Measurements from ENCODE around the gene HRNR.
"Not testable (repeated sequence)": the region's sequence is repeated elsewhere in the genome, so short reads cannot be mapped to it uniquely, and the experiment has no call there.

Gene HRNR

DNA sequence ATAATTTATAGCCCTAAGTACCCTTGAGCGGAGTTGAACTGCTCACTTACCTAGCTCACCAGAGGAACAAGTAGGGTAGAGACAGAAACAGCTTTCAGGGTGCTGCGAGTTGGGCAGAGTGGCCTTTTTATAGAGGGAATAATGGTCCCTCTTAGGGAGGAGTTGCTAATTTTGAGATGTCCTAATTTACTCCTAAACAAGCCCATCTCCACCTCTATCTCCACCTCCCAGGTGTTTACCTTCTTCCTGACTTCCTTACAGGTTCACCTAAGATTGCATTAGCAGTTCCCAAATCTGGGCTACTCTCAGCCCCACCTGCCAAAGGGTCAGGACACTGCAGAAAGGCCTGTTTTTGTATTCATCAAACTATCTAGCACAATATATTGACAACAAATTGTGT, at the start of gene HRNR:
HRNR (minus strand) TSS at position 101 of the 400 bp plus-strand sequence. CDS start 940 bp downstream, outside the sequence.
- no peak for DNase-seq

DNA sequence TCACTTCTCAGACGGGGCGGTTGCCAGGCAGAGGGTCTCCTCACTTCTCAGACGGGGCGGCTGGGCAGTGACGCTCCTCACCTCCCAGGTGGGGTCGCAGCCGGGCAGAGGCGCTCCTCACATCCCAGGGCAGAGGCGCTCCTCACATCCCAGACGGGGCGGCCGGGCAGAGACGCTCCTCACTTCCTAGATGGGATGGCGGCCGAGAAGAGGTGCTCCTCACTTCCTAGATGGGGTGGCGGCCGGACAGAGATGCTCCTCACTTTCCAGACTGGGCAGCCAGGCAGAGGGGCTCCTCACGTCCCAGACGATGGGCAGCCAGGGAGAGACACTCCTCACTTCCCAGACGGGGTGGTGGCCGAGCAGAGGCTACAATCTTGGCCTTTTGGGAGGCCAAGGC, 32.4 kb upstream of the HRNR start:
- DNase-seq, result not testable (repeated sequence)

DNA sequence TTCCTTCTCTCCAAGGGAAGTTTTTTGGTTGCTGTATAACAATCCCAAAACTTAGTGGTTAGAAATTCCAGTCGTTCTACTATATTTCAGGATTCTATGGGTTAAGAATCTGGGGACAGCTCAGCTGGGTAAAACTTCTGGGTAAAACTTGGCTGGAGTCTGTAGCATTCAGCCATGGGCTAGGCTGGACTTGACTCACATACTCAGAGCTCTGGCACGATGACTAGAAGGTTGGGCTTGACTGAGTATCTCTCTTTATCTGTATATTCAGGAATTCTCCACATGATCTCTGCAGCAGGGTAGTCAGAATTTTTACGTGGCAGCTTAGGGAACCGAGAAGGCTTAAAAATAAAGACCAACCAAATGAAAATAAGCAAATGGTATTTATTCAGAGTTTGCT, 28.2 kb upstream of the HRNR start:
- no peak for DNase-seq

DNA sequence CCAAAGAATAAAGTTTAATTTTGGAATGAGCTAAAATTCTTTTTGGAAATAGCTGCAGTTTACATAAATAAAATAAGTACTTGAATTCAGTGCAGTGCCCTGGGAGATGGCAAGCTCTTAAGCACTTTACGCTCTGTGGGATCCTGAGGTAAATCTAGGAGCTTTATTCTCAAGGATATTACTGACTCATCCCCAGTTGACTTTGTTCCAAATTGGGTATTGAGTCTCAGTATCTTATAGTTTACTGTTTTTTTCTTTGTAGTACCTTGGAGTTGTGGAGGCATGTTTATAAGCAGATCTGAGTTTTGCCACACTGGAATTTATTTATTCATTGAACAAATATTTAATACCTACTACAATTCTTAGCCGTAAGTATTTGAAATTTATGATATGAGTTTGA, 27.4 kb upstream of the HRNR start:
- no peak for DNase-seq

DNA sequence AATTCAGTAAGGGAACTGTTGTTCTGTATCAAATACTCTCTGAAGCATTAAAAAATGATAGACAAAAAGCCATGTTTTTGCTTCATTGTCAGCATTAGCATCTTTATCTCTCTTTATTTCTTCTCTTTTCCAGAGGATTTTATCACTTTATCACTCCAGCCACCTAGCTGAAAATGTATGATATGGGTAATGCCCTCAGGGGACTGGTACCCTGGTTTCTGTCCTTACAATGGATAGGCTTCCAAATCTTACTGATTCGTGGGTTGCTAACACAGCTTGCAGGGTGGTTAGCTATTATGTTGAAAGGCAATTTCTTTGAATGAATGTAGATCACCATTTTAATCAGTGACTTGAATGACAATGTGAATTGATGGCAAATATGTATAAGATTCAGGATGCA, 23.3 kb upstream of the HRNR start:
- DNase-seq, result no peak

DNA sequence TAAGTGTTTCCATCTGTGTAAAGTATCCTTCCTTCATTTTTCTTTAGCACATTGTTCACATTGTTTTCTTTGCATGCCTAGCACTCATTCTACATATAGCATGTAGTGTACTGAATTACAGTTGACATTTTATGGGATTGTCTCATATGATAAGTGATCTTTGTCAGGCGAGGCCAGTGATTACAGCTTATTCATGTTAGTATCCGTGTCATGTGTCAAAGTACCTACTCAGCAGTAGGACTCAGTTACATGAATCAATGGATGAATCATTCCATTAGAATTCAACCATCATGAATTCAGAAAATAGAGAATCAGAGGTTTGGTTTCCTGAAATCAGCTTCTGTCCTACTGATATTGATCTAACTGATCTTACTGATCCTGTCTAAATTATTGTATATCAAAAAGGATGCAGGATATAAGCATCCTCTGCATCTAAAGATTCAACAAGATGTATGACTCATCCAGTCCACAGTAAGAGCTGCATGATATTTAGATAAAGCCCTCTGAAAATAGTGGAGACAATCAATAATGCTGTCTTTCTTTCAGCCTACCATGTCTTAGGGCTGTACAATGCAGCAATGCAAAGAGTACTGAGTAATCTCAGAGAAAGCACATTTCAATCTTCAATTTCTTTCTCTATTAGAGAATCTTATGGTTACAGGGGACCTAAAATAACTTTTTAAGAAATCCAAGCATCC, 20.7 kb upstream of the HRNR start:
- DNase-seq, result no peak

DNA sequence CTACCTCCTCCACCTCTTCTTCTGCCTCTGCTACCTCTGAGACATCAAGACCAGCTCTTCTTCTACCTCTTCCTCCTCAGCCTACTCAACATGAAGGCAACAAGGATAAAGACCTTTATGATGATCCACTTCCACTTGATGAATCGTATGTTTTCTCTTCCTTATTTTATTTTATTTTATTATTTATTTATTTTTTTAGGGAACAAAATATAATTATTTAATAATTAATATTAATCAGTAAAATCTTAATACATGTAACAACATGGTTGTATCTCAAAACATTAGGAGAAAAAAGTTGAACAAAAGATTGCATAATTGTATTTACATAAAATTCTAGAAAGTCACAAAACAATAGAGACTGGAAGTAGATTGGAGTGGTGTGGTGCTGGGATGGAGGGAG, 13.1 kb upstream of the HRNR start:
- no peak for DNase-seq

DNA sequence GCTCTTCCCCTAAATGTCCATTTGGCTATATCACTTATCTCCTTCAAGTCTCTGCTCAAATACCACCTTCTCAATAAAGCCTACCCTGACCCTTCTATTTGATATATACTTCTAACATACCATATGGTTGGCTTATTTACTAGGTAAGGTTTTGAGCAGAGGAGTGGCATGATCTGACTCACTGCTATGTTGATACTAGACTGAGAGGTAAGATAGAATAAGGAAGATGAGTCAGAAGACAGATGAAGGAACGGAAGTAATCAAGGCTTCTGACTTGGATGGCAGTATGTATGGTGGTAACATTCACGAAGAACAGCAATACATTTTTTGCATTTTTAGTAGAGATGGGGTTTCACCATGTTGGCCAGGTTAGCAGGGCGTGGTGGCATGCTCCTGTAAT, 4.8 kb upstream of the HRNR start:
- no peak for DNase-seq

DNA sequence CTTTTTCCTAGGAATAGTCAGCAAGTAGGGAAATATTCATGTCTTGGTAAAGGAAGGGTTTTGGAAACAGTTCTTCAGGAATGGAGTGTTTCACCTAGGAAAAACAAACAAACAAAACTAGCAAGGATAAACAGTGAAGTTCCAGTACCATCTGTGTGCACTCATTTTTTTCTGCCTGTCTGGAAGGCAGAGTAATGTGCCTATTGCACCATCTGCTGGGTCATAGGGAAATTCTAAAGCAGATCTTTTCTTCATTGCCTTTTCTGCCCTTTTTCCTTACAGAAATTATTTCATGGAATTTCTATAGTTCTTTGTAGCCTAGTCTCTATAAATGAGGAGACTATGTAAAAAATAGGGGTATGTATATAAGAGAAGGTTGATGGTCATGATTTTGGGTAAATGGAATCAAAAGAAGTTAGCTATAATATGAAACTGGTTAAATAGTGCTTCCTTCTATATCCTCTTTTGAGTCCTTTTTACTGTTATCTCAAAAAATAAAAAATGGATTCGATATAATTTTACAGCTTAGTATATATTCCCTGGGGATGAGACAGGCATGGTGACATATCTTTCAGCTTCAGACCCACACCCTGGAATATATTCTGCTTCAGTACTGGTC, 3.4 kb upstream of the HRNR start:
- DNase-seq, result no peak

DNA sequence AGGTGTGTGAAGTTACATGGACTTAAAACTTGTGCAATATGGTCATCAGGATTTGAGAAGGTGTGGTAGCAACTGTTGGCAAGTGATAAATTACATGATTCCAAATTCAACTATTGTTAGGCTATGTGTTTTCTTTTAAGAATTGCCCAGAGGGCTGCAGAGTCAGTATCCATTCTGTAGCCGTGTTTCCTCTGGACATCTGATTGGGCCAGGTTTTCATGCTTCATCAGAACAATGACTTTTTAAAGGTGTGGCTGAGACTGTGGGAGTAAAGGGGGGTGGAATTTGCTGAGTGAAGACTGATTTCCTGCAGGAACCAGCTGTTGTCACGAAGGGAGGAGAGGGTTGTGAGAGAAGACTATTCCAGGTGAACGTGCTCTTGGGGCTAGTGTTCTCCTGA, 1.7 kb upstream of the HRNR start:
- no peak for DNase-seq

DNA sequence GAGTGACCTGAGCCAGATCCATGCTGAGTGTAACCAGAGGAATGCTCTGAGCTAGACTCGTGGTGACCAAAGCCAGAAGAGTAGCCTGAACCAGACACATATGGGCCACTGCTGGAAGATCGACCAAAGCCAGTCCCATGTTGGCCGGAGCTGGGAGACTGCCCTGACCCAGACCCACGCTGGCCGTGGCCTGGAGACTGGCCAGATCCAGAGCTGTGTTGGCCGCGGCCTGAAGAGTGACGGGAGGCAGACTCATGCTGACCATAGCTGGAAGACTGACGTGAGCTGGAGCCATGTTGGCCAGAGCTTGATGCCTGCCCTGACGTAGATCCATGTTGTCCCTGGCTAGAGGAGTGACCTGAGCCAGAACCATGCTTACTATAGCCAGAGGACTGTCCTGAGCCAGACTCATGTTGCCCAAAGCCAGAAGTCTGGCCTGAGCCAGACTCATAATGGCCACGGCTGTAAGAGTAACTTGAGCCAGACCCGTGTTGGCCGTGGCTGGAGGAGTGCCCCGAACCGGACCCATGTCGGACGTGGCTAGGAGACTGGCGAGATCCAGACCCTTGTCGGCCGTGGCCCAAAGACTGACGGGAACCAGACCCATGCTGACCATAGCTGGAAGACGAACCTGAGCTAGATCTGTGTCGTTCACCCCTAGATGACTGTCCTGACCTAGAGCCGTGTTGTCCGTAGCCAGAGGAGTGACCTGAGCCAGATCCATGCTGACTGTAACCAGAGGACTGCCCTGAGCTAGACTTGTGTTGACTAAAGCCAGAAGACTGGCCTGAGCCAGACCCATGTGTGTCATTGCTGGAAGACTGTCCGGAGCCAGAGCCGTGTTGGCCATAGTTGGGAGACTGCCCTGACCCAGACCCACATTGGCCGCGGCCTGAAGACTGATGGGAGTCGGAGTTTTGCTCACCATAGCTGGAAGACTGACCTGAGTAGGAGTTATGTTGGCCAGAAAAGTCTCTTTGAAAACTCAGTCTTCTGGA, 3.5 kb downstream of the HRNR start:
- DNase-seq, result no peak

DNA sequence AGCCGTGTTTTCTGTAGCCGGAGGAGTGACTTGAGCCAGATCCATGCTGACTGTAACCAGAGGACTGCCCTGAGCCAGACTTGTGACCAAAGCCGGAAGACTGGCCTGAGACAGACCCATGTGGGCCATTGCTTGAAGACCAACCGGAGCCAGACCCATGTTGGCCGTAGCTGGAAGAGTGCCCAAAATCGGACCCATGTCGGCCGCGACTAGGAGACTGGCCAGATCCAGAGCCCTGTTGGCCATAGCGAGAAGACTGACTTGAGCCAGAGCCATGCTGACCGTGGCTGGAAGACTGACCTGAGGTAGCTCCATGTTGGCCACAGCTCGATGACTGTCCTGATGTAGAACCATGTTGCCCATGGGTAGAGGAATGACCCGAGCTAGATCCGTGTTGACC, 4.6 kb downstream of the HRNR start:
- not testable (repeated sequence) for DNase-seq

DNA sequence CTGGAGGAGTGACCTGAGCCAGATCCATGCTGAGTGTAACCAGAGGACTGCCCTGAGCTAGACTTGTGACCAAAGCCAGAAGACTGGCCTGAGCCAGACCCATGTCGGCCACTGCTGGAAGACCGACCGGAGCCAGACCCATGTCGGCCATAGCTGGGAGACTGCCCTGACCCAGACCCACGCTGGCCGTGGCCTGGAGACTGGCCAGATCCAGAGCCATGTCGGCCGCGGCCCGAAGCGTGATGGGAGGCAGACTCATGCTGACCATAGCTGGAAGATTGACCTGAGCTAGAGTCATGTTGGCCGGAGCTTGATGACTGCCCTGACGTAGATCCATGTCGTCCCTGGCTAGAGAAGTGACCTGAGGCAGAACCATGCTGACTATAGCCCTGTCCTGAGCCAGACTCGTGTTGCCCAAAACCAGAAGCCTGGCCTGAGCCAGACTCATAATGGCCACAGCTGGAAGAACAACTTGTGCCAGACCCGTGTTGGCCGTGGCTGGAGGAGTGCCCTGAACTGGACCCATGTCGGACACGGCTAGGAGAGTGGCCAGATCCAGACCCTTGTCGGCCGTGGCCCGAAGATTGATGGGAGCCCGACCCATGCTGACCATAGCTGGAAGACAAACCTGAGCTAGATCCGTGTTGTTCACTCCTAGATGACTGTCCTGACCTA, 5.1 kb downstream of the HRNR start:
- DNase-seq, result no peak

DNA sequence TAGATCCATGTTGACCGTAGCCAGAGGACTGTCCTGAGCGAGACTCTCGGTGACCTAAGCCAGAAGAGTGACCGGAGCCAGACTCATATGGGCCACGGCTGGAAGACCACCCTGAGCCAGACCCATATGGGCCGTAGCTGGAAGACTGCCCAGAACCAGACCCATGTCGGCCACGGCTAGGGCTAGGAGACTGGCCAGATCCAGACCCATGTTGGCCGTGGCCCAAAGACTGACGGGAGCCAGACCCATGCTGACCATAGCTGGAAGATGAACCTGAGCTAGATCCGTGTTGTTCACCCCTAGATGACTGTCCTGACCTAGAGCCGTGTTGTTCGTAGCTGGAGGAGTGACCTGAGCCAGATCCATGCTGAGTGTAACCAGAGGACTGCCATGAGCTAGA, 8.4 kb downstream of the HRNR start:
- not testable (repeated sequence) for DNase-seq

DNA sequence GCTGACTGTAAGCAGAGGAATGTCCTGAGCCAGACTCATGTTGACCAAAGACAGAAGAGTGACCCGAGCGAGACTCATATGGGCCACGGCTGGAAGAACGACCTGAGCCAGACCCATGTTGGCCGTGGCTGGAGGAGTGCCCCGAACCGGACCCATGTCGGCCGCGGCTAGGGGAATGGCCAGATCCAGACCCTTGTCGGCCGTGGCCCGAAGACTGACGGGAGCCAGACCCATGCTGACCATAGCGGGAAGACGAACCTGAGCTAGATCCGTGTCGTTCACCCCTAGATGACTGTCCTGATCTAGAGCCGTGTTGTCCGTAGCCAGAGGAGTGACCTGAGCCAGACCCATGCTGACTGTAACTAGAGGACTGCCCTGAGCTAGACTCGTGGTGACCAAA, 9.1 kb downstream of the HRNR start:
- DNase-seq, result not testable (repeated sequence)

DNA sequence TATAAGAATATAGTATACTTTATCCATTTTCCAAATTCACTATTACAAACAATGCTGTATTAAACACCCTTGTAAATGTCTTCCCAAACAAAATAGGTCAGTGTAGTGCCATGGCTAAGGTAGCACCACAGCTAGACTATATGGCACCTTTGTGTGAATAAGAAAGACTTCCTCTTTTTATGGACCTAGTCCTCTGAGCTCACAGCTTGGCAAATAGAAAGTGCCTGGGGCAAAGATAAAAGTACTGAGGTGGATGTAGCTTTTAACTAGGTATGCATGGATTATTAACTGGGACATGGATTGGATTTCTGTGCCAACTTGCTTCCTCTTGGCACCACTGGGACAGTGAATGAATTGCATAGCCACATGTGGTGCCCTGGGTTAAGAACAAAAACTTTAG, 25.0 kb downstream of the HRNR start:
- no peak for DNase-seq

DNA sequence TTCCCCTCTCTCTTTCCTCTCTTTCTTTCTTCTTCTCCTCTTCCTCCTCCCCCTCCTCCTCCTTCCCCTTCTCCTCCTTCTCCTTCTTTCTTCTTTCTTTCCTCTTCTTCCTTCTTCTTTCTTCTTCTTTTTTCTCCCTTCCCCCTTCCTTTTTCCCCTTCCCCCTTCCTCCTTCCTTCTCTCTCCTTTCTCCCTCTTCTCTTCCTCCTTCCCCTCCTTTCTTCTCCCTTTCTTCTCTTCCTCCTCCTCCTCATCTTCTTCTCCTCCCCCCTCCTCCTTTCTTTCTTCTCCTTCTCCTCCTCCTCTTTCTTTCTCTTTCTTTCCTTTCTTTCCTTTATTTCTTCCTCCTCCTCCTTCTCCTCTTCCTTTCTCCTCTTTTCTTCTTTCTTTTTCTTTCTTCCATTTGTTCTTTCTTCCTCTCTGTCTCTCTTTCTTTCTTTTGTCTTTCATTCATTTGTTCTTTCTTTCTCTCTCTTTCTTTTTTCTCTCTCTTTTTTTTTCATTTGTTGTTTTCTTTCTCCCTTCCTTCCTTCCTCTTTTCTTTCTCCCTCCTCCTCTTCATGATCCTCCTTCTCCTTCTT, 26.5 kb downstream of the HRNR start:
- no peak for DNase-seq

DNA sequence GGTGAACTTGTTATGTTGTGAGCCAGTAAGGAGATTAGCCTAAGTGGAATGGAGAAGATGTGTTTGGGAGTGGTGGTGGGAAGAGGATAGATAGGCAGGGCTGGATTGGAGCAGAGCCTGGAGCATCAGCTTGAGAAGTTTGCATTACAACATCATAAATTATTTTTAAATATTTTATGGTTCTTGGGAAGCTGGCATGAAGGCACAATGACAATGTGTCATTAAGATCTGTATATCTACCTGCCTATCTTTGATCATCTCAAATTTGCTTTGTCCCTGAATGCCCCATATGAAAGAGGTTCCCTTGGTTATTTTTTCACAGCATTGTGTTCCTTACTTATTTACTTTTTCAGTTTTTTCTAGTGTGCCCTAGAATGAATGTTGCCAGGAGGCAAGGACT, 32.3 kb downstream of the HRNR start:
- no peak for DNase-seq

DNA sequence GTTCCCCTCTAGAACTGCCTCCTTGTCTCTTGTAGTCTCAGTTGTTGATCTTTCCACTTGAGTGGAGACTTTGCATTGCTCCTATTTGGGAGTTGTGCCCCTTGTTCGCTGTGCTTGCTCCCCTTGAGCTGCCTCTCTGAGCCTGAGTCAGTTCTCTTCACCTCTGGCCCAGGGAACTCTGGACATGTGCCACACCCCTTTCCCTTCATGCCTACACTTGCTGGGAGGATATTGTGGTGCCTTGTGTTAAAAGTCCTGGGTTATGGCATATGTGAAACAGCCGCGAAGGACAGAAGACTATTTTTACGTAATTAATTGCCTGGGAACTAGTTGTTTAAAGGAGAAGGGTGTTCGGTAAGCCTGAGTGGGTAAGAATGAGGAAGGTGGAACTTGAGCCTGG, 32.7 kb downstream of the HRNR start:
- DNase-seq, result no peak

DNA sequence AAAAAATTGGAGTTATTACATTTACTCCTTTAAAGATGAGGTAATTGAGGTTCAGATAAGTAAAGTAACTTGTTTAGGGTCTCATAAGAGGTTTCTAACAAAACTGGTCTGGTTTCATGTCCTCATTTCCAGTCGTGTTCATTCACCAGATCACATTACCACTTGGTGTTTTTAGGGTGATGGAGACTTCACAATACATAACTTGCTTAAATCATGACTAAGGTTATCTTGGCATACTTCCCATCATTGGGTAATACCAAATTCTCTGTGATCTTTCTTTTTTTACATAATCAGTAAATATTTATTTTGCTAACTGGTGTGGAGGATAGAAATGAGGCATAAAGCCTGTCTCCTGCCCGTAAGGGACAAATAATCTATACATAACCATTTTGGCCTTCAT, 33.4 kb downstream of the HRNR start:
- no peak for DNase-seq

DNA sequence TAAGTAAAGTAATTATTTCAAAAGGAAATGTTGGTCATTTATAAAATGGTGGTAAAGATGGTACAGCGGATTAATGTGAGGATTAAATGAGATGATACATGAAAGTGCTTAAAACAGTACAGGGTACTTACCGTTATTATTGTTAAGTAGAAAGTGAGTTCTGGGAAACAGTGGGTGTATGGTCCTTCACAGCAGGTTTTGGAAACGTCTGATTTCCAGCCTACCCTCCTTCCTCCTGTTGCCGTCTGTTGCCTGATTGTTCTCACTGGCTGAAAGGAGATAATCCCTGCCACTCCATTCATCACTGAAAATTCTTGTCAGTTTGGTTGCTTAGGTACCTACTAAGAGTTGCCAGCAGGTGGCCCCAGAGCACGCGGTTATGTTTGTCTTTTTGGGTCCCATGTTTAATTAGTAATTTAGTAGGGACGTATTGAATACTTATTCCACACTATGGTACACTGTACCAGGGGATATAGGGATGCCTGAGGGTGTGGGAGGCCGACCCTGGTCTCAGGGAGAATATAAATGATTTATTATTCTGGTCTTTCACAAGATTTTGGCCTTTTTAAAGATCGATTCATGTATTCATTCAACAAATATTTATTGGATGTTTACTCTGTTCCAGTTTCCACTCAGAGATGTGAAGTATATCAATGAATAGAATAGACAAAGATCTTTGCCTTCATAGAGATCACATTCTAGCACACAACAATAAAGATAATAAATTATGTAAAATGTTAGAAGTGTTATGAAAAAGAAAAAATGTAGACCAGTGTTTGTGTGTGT, 34.1 kb downstream of the HRNR start:
- DNase-seq, result peak; percentile 76
